GM21447 (cell line): ENCODE data around the gene LIMK1.

Experiments used
- ATAC-seq: cut with Tn5 transposase; IDR thresholded peaks from one replicate; pipeline ENCODE4 v1.9.1; 2021; ENCODE audit not compliant: unreplicated experiment

LIMK1 gene

DNA sequence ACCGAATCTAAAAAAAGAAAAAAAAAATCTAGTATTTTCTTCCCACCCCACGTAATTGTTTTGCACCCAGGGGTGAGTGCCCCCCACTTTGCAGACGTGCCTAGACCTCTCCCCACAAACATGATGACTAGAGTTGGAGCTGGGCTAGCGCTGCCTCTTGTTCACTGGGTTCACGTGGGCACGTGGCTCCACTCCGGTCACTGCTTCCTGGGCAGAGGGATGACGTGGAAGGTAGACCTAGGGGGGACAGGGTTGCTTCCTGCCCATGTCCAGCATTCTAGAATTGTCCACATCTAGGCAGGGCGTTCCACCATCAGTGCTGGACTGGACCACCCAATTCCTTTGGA lies 861 bp upstream of the LIMK1 start:
- ATAC-seq: no peak

DNA sequence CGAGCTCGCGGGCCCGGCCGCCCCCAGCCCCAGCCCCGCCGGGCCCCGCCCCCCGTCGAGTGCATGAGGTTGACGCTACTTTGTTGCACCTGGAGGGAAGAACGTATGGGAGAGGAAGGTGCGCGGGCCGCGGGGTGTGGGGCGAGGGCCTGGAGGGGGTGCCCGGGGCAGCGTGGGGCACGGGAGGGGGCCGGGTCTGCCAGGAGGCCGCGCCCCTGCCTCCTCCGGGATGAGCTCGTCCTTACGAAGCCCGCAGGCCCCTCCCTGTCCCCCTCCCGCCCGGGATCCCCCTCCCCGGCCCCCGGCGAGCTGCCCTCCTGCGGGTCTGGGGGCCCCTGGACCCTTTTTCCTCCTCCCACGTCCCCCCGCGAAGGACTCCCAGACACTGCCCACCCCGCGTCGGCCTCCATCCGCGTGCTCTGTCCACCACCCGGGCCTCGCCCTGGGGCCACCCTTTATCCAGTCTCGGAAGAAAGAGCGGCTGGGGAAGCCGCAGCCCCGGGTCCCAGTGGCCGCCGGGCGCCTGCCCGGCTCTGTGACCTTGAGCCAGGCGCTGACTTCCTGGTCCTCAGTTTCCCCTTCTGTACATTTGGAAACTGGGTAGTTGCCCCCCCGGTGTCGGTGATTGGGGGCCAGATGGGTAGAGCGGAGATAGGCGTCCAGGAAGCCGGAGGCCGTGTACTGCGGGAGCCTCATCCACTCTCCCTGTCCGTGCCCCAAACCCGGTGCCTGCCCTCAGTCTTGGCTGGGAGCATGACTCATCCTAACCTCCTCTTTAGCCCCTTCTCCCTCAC lies 521 bp downstream of the LIMK1 start:
- peak; percentile 47 for ATAC-seq

DNA sequence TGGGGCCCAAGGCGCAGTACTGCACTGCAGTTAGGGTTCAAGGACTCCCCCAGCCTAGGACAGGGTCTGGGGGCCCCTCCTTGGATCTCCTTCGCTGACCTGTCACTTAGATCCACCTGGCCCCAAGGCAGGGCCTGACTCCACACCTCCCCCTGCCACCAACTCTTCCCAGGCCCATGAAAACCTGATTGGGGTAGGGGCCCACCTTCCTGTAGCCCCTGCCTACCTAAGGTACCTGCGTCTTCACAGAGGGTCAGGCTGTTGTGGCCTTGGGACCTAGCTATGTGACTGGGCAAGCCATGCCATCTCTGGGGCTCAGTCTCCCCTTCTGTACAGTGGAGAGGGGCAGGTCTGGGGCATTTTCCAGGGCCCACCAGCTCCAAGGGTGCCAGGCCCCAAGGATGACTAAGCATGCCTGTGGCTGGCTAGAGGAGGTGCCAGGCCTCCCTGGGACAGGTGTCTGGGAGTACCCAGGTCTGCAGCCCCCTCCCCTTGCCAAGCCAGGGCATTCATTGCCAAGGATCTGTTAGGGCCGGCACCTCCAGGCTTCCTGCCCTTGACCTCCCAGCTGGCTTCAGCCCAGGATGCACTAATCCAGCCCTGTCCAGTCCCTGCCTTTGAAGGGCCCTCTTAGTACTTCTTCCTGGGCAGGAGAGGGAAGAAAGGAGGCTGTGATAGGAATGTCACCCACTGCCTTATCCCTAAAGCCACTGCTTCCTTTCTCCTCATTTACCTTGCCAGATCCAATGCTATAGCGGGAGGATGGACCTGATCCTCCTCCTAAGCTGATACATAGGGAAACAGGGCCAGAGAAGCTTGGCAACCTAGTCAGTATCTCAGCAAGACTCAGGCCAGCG lies 1.3 kb downstream of the LIMK1 start:
- ATAC-seq: no peak

DNA sequence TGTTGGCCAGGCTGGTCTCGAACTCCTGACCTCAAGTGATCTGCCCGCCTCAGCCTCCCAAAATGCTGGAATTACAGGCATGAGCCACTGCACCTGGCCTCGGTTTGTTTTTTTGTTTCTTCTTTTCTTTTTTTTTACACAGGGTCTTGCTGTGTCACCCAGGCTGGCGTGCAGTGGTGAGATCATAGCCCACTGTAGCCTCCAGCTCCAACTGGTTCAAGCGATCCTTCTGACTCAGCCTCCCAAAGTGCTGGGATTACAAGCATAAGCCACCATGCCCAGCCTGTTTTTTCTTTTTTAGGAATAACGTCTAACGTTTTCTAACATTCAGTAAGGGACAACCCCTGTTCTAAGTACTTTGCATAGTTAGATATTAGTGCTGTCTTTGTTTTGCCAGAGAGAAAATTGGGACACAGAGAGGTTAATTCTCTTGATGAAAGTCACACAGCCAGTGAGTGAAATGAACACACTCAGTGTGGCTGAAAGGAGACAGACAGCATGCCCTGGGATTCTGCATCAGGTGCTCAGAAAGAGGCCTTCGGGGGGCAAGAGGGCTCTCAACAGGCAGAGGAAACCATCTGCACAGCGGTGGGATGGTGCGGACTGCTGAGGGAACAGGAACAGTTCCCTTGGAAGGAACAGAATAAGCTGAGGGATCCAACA lies 4.3 kb downstream of the LIMK1 start:
- ATAC-seq: no peak

DNA sequence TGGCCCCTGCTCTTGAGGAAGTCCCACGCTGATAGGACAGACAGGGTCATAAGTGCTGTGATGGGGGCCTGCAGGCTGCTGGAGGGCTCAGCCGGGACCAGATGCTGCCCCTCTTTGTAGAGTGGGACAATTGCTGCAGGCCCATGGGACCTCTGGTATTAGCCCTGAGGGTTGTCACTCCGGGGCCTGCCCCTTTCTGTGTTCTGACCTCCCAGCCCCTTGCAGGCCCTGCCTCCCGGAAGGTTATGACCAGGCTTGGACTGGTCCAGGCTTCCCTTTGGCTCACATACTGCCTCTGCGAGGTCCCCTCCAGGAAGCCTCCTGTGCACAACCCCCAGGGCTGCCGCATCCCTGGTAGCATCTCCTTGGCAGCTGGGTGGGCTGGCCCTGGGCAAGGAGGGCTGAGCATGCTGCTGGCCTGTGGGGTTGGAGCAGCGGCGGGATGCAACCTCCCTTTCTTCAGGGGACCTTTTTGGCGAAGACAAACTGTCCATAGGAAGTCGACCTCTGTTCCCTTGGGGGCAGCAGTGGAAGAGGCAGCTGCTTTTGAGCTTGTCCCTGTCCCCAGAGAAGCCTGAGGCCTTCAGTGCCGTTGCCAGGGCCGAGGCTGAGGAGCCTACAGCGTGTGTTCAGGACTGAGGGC lies 8.8 kb downstream of the LIMK1 start:
- ATAC-seq: peak; percentile 6

DNA sequence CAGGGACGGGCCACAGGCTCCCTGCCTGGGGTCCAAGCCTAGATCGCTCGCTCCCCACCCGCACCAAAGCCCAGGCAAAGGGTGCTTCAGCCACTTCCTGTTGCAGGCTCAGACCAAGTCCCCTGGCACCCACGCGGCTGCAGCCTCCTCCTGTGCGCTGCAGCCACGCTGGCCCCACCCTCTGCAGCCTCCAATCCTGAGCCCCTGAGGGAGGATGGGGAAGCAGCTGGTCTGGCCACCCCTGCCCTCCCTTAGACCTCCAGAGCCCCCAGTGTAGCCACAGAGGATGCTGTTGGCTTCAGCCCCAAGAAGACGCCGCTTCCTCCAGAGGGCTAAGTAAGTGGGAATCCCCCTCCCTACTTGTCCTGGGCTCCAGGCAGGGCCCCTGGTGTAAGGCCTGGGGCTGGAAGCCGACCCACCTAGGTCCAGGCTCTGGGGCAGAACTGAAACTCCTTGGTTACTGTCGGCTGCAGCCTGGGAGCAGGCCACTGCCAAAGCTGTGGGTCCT lies 9.4 kb downstream of the LIMK1 start:
- ATAC-seq: peak; percentile 56

DNA sequence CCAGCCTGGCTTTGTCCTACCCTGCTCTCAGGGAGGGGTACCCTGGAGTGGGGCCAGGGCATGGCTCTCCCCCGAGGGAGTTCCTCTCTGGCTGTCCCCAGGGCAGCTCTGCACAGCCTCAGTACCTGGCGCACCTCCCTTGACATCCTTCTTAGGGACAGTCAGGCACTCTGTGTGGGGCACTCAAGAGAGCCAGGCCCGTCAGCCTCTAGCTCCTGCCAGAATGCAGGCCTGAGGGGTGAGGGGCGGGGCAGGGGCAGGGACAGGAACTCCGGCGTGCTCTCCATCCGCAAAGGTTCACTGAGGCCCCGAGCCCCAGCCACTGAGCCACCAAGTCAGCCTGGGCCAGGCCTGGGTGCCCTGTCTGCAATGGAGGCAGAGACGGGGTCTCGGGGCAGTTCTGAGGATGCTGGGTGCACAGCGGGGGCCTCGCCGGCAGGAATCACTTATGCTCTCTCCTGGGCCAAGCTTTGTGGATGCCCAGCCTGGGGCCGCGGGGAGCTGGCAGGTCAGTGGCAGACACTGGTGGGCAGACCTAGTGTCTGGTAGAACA lies 10.1 kb downstream of the LIMK1 start:
- peak; percentile 15 for ATAC-seq

DNA sequence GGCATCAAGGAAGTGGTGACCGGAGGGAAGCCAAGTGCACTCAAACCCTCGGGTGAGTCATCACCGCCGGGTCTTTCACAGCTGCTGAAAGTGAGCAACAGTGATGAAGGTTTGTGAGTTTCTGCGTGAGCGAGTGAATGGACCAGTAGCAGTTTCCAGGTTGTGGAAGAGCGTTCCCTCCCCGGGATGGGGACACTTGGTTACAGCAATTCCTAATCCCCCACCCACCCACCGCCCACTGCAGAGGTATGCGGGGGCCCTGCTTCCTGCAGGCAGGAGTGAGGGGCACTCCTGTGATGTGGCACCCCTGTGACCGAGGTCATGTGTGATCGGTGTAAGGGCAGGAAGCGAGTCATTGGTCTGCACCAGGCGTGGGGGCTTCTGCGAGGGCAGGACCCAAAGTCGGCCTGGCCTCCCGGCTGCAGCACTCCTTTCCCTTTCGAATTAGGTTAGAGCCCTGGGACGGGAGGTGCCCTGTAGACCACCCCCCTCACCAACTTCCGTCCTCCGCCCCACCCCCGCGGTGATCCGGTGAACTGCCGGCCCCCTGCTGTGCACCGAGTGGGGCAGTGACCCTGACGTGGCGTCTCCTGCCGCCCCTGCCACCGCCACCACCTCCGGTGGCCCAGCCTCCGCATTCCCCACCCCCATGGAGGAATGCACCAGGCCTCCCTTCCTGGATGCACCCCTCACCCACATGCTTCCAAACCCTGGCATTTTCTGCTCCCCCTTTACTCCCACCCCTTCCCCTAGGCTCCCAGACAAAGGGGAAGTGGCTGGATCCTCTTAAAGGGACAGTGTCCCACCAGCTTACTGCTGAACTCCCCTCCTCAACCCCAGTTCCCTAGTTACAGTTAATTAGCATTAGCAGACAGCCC lies 10.9 kb downstream of the LIMK1 start:
- ATAC-seq: peak; percentile 50

DNA sequence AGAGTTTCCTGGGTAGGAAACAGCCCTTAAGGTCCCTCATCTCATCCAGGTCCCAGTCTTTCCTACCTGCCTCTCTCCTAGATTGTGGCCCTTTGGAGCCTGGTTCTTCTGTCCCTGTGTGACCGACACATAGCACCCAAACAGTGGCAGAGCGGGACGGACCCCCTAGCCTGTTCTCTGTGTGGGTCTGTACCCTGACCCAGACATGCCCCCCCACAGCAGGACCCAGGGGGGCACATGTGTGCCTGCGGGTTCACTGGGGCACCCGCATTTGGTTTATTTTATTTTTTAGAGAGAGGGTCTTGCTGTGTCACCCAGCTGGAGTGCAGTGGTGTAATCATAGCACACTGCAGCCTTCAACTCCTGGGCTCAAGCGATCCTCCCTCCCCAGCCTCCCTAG lies 11.5 kb downstream of the LIMK1 start:
- ATAC-seq: no peak

DNA sequence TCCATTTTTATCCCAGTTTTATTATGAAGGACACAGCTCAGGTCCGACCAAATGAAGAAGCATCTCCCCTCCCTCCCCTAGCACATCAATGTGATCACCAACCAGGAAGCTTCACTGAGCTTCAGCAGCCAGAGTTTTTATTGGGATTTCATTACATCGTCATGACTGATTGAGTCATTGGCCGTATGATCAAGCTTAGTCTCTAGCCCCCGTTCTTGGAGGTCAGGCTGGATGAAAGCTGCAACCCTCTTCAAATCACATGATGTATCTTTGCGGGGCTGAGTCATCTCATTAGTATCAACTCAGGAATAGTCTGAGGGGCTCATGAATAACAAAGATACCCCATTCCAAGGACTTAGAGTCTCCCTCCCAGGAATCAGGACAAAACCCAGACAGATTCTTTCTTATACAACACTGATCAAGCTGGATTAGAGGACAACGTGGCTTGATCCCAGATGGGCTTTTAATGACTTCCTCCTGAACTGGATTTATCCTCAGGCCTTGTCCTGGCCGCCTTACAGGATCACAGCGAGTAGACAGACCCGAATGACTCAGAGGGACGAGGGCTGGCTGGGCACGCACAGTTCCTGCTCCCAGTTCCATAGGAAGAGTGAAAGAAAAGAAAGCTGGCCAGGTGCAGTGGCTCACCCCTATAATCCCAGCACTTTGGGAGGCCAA lies 14.5 kb downstream of the LIMK1 start:
- ATAC-seq: no peak

DNA sequence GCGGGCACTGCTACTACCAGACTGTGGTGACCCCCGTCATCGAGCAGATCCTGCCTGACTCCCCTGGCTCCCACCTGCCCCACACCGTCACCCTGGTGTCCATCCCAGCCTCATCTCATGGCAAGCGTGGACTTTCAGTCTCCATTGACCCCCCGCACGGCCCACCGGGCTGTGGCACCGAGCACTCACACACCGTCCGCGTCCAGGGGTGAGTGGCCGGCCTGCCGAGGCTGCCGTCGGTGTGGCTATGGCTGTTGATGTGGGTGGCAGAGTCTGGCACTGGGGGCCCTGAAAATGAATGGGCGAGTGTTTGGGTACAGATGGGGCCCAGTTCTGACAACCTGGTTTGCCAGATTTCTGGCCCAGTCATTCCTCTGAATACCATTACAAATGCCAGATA lies 15.4 kb downstream of the LIMK1 start:
- ATAC-seq: no peak

DNA sequence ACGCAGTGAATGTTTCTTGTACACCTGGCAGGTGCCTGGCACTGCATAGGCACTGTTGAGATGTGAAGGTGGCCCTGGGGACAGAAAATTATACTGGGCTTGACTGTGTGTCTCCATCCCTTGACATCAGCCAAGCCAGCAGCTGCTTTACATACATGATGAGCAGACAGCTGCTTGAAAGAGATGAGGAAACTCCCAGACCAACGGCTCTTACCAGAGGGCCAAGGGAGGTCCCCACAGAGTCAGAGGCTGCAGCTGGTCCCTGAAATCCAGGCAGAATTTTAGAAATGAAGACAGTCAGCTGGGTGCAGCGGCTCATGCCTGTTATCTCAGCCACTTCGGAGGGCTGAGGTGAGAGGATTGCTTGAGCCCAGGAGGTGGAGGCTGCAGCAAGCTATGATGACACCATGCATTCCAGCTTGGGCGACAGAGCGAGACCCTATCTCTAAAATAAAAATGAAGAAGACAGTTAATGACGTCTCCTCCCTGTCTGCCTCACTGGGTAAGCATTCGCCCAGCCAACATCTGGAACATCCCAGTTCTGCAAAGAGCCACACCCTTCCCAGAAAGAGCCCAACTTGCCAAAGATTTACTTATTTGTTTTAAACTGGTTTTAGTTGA lies 17.6 kb downstream of the LIMK1 start:
- peak; percentile 91 for ATAC-seq

DNA sequence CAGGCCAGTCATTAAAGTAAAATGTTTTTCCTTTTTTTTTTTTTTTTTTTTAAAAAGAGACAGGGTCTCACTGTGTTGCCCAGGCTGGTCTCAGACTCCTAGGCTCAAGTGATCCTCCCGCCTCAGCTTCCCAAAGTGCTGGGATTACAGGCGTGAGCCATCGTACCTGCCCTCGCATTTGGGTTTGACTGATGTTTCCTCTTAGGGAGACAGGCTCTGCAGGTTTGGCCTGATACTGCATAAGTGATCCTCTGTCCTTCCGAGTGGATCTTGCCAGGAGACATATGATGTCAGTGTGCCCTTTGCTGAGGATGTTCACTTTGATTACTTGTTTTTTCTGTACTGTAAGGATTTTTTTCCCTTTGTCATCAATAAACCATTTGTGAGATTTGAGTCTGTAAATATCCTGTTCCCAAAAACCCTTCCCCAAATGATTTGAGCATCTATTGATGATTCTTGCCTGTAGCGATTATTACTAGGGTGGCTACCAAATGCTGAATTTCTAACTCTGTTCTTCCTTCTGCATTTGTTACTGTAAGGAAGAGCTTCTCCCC lies 19.7 kb downstream of the LIMK1 start:
- no peak for ATAC-seq

DNA sequence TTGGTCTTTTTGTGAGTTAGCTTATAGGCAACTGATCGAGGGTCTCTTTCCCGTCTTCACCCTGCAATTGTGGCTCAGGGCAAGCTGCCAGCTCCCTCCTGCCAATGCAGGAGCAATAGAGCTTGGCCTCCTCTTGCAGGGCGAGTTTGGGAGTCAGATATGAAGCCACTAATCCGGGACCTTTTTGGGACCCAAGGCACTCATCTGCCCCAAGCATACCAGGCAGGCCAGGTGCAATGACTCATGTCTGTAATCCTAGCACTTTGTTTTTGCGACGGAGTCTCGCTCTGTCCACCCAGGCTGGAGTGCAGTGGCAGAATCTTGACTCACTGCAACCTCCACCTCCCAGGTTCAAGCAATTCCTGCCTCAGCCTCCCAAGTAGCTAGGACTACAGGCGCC lies 21.1 kb downstream of the LIMK1 start:
- ATAC-seq: no peak

DNA sequence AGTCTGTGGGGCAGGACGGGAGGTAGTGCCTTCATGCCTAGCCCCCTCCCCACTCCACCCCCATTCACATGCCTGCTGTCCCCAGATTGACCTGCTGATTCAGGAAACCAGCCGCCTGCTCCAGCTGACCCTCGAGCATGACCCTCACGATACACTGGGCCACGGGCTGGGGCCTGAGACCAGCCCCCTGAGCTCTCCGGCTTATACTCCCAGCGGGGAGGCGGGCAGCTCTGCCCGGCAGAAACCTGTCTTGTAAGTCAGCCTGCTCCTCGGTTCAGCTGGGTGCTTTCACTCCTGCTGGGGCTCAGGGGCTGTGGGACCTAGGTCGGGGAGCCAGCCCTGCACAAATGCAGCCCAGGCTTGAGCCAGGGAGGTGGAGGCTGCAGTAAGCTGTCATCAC lies 22.4 kb downstream of the LIMK1 start:
- ATAC-seq: no peak

DNA sequence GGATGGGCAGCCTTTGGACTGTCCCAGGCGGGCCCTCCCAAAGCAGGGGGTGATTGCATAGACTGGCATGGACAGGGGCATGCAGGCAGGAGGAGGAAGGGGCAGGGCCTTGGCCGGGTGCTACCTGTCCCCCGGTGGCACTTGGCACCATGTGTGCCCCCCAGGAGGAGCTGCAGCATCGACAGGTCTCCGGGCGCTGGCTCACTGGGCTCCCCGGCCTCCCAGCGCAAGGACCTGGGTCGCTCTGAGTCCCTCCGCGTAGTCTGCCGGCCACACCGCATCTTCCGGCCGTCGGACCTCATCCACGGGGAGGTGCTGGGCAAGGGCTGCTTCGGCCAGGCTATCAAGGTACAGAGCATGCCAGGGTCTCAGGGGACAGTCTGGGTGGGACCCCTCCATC lies 23.2 kb downstream of the LIMK1 start:
- no peak for ATAC-seq

DNA sequence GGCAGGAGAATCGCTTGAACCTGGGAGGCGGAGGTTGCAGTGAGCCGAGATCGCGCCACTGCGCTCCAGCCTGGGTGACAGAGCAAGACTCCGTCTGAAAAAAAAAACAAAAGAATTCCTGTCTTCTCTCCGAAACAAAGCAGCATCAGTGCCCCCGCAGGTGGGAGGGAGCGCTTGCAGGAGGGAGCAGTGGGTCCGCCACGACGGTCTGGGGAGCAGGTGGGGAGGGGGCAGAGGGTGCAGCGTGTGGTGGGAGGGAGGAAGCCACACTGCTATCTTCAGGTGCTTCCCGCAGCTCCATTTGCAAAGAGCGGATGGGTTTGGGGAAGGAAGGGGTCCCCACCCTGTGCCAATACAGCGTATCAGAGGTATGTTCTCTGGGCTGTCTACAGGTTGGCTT lies 31.7 kb downstream of the LIMK1 start:
- no peak for ATAC-seq

DNA sequence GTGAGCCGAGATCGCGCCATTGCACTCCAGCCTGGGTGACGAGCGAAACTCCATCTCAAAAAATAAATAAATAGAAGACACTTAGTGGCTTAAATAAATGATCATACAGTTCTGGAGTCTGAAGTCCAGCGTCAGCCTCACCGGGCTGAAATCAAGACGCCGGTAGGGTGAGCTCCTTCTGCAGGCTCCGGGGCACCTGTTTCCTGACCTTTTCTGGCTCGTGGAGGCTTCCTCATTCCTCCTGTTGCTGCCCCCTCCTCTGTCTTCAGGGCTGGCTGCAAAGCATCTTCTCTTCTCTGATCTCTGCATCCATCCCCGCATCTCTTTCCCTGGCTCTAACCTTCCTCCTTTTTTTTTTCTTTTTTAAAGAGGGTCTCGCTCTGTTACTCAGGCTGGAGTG lies 32.8 kb downstream of the LIMK1 start:
- no peak for ATAC-seq

DNA sequence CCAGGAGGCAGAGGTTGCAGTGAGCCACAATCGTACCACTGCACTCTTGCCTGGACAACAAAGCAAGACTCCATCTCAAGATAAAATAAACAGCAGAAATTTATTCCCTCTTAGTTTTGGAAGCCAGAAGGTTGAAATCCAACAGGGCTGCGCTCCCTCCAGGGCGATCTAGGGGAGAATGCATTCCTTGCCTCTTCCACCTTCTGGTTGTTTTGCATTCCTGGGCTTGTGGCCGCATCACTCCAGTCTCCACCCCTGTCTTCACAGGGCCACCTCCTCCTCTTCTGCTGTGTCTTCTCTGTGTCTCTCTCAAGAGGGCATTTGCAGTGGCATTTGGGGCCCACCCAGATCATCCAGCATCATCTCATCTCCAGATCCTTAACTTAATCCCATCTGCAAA lies 36.2 kb downstream of the LIMK1 start:
- ATAC-seq: no peak
